NOMO-1 treated with dmso at 0.1 percent for 144 hours (cell line): ENCODE results near the gene VPS9D1.
A peak's percentile ranks its signal among the peaks of the same experiment; 100 is the strongest.
"Not testable (repeated sequence)": the region's sequence is repeated elsewhere in the genome, so short reads cannot be mapped to it uniquely, and the experiment has no call there.

Source experiments
- DNase-seq: peaks from one replicate; lab custom pipeline; 2025; ENCODE audit not compliant: unreplicated experiment; lab: John Stamatoyannopoulos, UW

Gene VPS9D1

GRCh38 chr16:89693931-89694783, 26.5 kb downstream of the VPS9D1 start:
- no peak for DNase-seq

- no peak for DNase-seq
These were observed 27.4 kb downstream of the VPS9D1 start for GRCh38 chr16:89693289-89693731.

- no peak for DNase-seq
These were observed 28.6 kb downstream of the VPS9D1 start for GRCh38 chr16:89691986-89692569.

- no peak for DNase-seq
These were observed 29.3 kb downstream of the VPS9D1 start for GRCh38 chr16:89691231-89691985.

GRCh38 chr16:89690392-89690901, 30.3 kb downstream of the VPS9D1 start:
- DNase-seq = no peak

- not testable (repeated sequence) for DNase-seq
These were observed 31.1 kb downstream of the VPS9D1 start for GRCh38 chr16:89689621-89690020.

GRCh38 chr16:89689142-89689541, 31.6 kb downstream of the VPS9D1 start:
- no peak for DNase-seq

- DNase-seq = no peak
These were observed 32.3 kb downstream of the VPS9D1 start for GRCh38 chr16:89688395-89688794.

- no peak for DNase-seq
These were observed 33.4 kb downstream of the VPS9D1 start for GRCh38 chr16:89687092-89687940.

- DNase-seq = peak; percentile 80
These were observed 34.1 kb downstream of the VPS9D1 start, which contains the start of gene CDK10 for GRCh38 chr16:89686520-89687091. Gene CDK10, plus strand, starts transcription at chr16:89686689. Its CDS starts 22 bp downstream, at chr16:89686711.

- no peak for DNase-seq
These were observed 34.8 kb downstream of the VPS9D1 start for GRCh38 chr16:89685916-89686315.

- no peak for DNase-seq
These were observed 42.4 kb downstream of the VPS9D1 start for GRCh38 chr16:89678258-89678657.

GRCh38 chr16:89672177-89672941, 48.3 kb downstream of the VPS9D1 start:
- no peak for DNase-seq

GRCh38 chr16:89671565-89671964, 49.1 kb downstream of the VPS9D1 start:
- not testable (repeated sequence) for DNase-seq

- peak; percentile 51 for DNase-seq
These were observed 49.9 kb downstream of the VPS9D1 start for GRCh38 chr16:89670496-89671431.

- DNase-seq = no peak
These were observed 50.9 kb downstream of the VPS9D1 start for GRCh38 chr16:89669755-89670154.

- DNase-seq = no peak
These were observed 51.9 kb downstream of the VPS9D1 start for GRCh38 chr16:89668790-89669158.

- no peak for DNase-seq
These were observed 53.1 kb downstream of the VPS9D1 start for GRCh38 chr16:89667633-89668032.
